K562 (cell line): ENCODE data around the gene UMAD1. TPM values are rescaled to one million over a fixed set of nuclear protein-coding genes. Genes with fewer than 3 reads are reported as not detected.

Experiments used
- ATAC-seq: fragments of 200-7000 bp; cut with Tn5 transposase; 3 replicates; pipeline ENCODE4 v1.9.1; 2020; ENCODE audit warnings: moderate library complexity
- BruUV-seq: library from RNA; stranded (reverse); fragments of 400-500 nt; replicated peaks from 2 replicates; lab custom pipeline; 2021; lab: Mats Ljungman, UMichigan
- CTCF ChIA-PET: fragments of 300-600 bp; formaldehyde crosslinking; extraction: SDS; loops from one replicate; lab custom pipeline; 2021; ENCODE audit warnings: low intra/inter-chr PET ratio; lab: Yijun Ruan, JAX
- POLR2A ChIA-PET: fragments of 300-600, 350-650 bp; sonication (Branson Sonifier 250); formaldehyde crosslinking; extraction: SDS; loops from one replicate; lab custom pipeline; 2021; ENCODE audit warnings: antibody characterized with exemption, inconsistent platforms; lab: Yijun Ruan, JAX
- DNase-seq, 4 experiments: peaks; one replicate each; pipeline versions ENCODE4 v3.0.0 to v3.0.0-alpha.2; 2011 to 2018; ENCODE audit warnings: low spot score in 3 of 4, mixed read lengths in 3 of 4; ENCODE audit errors: extremely low read depth in 1 of 4
- FAIRE-seq: peaks from 2 replicates; lab custom pipeline; 2011; peaks lifted over from hg19 to GRCh38; lab: Jason Lieb, UNC
- H2AFZ ChIP-seq: 2 replicates; pipeline ENCODE4 v1.6.0; 2011; ENCODE audit warnings: low read depth, low read length, control low read depth, inconsistent platforms
- H3K27ac ChIP-seq: fragments of 200-600 bp; 3 replicates; pipeline ENCODE4 v1.8.0; 2011; ENCODE audit warnings: low read depth, mild to moderate bottlenecking, control low read depth, inconsistent platforms, low read length, moderate library complexity, mixed read lengths; ENCODE audit errors: extremely low read depth
- H3K27me3 ChIP-seq, 2 experiments: fragments of 300-600 bp in 1 of 2; 2 replicates in 1 of 2; 3 replicates in 1 of 2; pipeline versions ENCODE4 v1.6.0 to v1.8.0; 2011; ENCODE audit warnings: inconsistent platforms in 2 of 2, low read length in 2 of 2, mild to moderate bottlenecking in 1 of 2, mixed read lengths in 1 of 2, moderate library complexity in 1 of 2; ENCODE audit not compliant: control insufficient read depth in 2 of 2, insufficient read depth in 2 of 2
- H3K36me3 ChIP-seq: fragments of 300-600 bp; 3 replicates; pipeline ENCODE4 v1.8.0; 2011; ENCODE audit warnings: mild to moderate bottlenecking, low read length, inconsistent platforms; ENCODE audit not compliant: control insufficient read depth, insufficient read depth
- H3K4me1 ChIP-seq, 2 experiments: fragments of 200-600 bp in 1 of 2; replicated peaks in 1 of 2; 2 replicates in 1 of 2; 3 replicates in 1 of 2; pipeline versions ENCODE4 v1.5.1 to v1.8.0; 2011; ENCODE audit warnings: inconsistent platforms in 2 of 2, low read length in 2 of 2, mild to moderate bottlenecking in 1 of 2, mixed read lengths in 1 of 2, moderate library complexity in 1 of 2; ENCODE audit not compliant: control insufficient read depth in 2 of 2, insufficient read depth in 2 of 2
- H3K4me2 ChIP-seq: 2 replicates; pipeline ENCODE4 v1.6.1; 2011; ENCODE audit warnings: low read length, control low read depth, inconsistent platforms, mixed read lengths; ENCODE audit not compliant: insufficient read depth
- H3K4me3 ChIP-seq: fragments of 200-600 bp; sonication (generic), shearing (Covaris generic); 2 replicates; pipeline ENCODE4 v1.5.1; 2016; ENCODE audit warnings: control low read depth, inconsistent platforms
- H3K79me2 ChIP-seq: fragments of 200-600 bp; 3 replicates; pipeline ENCODE4 v1.8.0; 2011; ENCODE audit warnings: low read length, inconsistent platforms; ENCODE audit not compliant: control insufficient read depth, insufficient read depth
- H3K9ac ChIP-seq, 2 experiments: 2 replicates each; pipeline versions ENCODE4 v1.6.0 to v1.6.1; 2011; ENCODE audit warnings: low read depth in 2 of 2, low read length in 2 of 2, control low read depth in 1 of 2, inconsistent platforms in 1 of 2, mild to moderate bottlenecking in 1 of 2, mixed read lengths in 1 of 2; ENCODE audit not compliant: insufficient read depth in 1 of 2
- H3K9me1 ChIP-seq: one replicate; pipeline ENCODE4 v1.6.0; 2011; ENCODE audit warnings: inconsistent platforms, mild to moderate bottlenecking, low read length, moderate library complexity; ENCODE audit not compliant: control insufficient read depth, insufficient read depth
- H3K9me3 ChIP-seq: replicated peaks from 2 replicates; pipeline ENCODE4 v1.5.1; 2011; ENCODE audit warnings: low read depth, low read length, inconsistent platforms; ENCODE audit not compliant: control insufficient read depth, insufficient read depth
- H4K20me1 ChIP-seq: replicated peaks from 2 replicates; pipeline ENCODE4 v1.6.1; 2011; ENCODE audit warnings: low read length, inconsistent platforms, mixed read lengths; ENCODE audit not compliant: control insufficient read depth, insufficient read depth
- CUX1 ChIP-seq: fragments of 200-800 bp; sonication (Bioruptor generic); IDR thresholded peaks from 2 replicates; pipeline ENCODE4 v1.6.1; 2016; ENCODE audit warnings: missing genetic modification characterization, missing compliant biosample characterization
- FOXO4 ChIP-seq: fragments of 450-650 bp; formaldehyde crosslinking; IDR thresholded peaks from 2 replicates; pipeline ENCODE4 v1.4.0; 2020; ENCODE audit warnings: mild to moderate bottlenecking, moderate library complexity
- GATA2 ChIP-seq: sonication (generic); formaldehyde crosslinking; IDR thresholded peaks from 2 replicates; pipeline ENCODE4 v1.4.0; 2020; ENCODE audit warnings: mild to moderate bottlenecking, missing genetic modification reagents
- RBM25 ChIP-seq: fragments of 200-400 bp; formaldehyde crosslinking; IDR thresholded peaks from 2 replicates; pipeline ENCODE4 v1.6.1; 2018; ENCODE audit warnings: low read length, low read depth, moderate library complexity; ENCODE audit not compliant: severe bottlenecking
- XRCC3 ChIP-seq: fragments of 450-650 bp; IDR thresholded peaks from 2 replicates; pipeline ENCODE4 v1.6.1; 2017; ENCODE audit warnings: mild to moderate bottlenecking, moderate library complexity
- WGBS: fragments of 100-300 bp; shearing (Covaris generic); methylation state at CpG from one replicate; pipeline ENCODE4 v1.1.6; 2016; ENCODE audit warnings: low coverage, mixed read lengths; ENCODE audit not compliant: insufficient coverage; ENCODE audit errors: missing lambda C conversion rate; 5-methylcytosine and 5-hydroxymethylcytosine counted together
- in situ Hi-C: fragments of 300-500 bp; cut with MboI; formaldehyde crosslinking; loops from 4 replicates; pipeline ENCODE4 v1.15.0; 2018; ENCODE audit warnings: inconsistent platforms, mixed read lengths
- intact Hi-C: fragments of 100-400 bp; cut with micrococcal nuclease; formaldehyde crosslinking; loops from 2 replicates; pipeline ENCODE4 v1.14.2; 2022
- polyA plus RNA-seq, 8 experiments: library from polyadenylated mRNA; depleted of rRNA in 4 of 8; stranded (reverse) in 5 of 8; unstranded in 3 of 8; fragments of >200 nt; fragmentation: Nextera tagmentation in 2 of 8; fragmentation: Illumina TruSeq in 1 of 8; extraction: Ambion mirVana in 2 of 8; extraction: Trizol in 1 of 8; gene quantifications; 2 replicates each; pipeline versions ENCODE4 v1.2.1 to v1.2.3, GENCODE V29; 2011 to 2014; ENCODE audit warnings: inconsistent platforms in 1 of 8, missing spikeins in 1 of 8
- total RNA-seq, 7 experiments: library from RNA; depleted of rRNA in 6 of 7; stranded (reverse); fragments of >200 nt in 6 of 7; fragmentation: Illumina TruSeq in 2 of 7; extraction: Trizol in 2 of 7; gene quantifications; 2 replicates each; pipeline versions ENCODE4 v1.2.1 to v1.2.3, GENCODE V29; 2011 to 2021; ENCODE audit warnings: low replicate concordance in 1 of 7
- TF ChIP-seq, protein P1 (sequence below): fragments of 250-450 bp; sonication (Bioruptor Pico); IDR thresholded peaks from 2 replicates; pipeline ENCODE4 v1.8.0; 2022; ENCODE audit warnings: inconsistent platforms, mild to moderate bottlenecking, moderate library complexity, borderline replicate concordance
- TF ChIP-seq, protein P2 (sequence below): sonication (generic); formaldehyde crosslinking; IDR thresholded peaks from 2 replicates; pipeline ENCODE4 v1.8.0; 2022; ENCODE audit warnings: mild to moderate bottlenecking, missing genetic modification reagents
- TF ChIP-seq, protein P3 (sequence below): fragments of 250-450 bp; sonication (Bioruptor Pico); IDR thresholded peaks from 2 replicates; pipeline ENCODE4 v1.4.0; 2020; ENCODE audit warnings: mild to moderate bottlenecking, moderate library complexity

Gene UMAD1
- total and polyA plus RNA-seq, 9 of the 15 experiments (the other 6 are each of a cell fraction or from before 2014, with no cell fraction given), result 9.0 to 26.7 (median 13.3) TPM

GRCh38 chr7:7628476-7628875, 12.1 kb upstream of the UMAD1 start:
- POLR2A ChIA-PET, result no interaction called here
- Histone ChIP-seq H3K4me1 (no peaks in the 10 kb centered on the region), H3K4me3 (no peak overlapping the region), H3K9me3 (no peaks in the 10 kb centered on the region; the same call in 1 of the 2 replicates), H3K9ac (no peak overlapping the region), H3K79me2 (no peaks in the 10 kb centered on the region), H3K36me3 (no peaks in the 10 kb centered on the region; the same call in 2 of the 3 replicates), H3K9me1 (no peaks in the 10 kb centered on the region), H3K27ac (no peak overlapping the region), H2AFZ (no peak overlapping the region), H4K20me1 (no peaks in the 10 kb centered on the region), H3K4me2 (no peak overlapping the region), H3K27me3 (no peaks in the 10 kb centered on the region)
- intact Hi-C loops (no loop called here), in situ Hi-C loops (no loop called here)
- DNase-seq (no peak), ATAC-seq (no peak), FAIRE-seq (no peak)
- BruUV-seq, result no TSS peak
- 23% methylated on average over 1 of the region's 1 CpG for WGBS
- CTCF ChIA-PET, result no interaction called here
- no peak for TF ChIP-seq XRCC3
- no peak for TF ChIP-seq CUX1 (CRISPR knock-in tag)
- TF ChIP-seq, protein P1, sequence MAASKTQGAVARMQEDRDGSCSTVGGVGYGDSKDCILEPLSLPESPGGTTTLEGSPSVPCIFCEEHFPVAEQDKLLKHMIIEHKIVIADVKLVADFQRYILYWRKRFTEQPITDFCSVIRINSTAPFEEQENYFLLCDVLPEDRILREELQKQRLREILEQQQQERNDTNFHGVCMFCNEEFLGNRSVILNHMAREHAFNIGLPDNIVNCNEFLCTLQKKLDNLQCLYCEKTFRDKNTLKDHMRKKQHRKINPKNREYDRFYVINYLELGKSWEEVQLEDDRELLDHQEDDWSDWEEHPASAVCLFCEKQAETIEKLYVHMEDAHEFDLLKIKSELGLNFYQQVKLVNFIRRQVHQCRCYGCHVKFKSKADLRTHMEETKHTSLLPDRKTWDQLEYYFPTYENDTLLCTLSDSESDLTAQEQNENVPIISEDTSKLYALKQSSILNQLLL (CRISPR knock-in tag), result no peak
- no peak for TF ChIP-seq RBM25
- TF ChIP-seq, protein P2, sequence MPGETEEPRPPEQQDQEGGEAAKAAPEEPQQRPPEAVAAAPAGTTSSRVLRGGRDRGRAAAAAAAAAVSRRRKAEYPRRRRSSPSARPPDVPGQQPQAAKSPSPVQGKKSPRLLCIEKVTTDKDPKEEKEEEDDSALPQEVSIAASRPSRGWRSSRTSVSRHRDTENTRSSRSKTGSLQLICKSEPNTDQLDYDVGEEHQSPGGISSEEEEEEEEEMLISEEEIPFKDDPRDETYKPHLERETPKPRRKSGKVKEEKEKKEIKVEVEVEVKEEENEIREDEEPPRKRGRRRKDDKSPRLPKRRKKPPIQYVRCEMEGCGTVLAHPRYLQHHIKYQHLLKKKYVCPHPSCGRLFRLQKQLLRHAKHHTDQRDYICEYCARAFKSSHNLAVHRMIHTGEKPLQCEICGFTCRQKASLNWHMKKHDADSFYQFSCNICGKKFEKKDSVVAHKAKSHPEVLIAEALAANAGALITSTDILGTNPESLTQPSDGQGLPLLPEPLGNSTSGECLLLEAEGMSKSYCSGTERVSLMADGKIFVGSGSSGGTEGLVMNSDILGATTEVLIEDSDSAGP, result no peak
- TF ChIP-seq FOXO4, result no peak
- TF ChIP-seq, protein P3, sequence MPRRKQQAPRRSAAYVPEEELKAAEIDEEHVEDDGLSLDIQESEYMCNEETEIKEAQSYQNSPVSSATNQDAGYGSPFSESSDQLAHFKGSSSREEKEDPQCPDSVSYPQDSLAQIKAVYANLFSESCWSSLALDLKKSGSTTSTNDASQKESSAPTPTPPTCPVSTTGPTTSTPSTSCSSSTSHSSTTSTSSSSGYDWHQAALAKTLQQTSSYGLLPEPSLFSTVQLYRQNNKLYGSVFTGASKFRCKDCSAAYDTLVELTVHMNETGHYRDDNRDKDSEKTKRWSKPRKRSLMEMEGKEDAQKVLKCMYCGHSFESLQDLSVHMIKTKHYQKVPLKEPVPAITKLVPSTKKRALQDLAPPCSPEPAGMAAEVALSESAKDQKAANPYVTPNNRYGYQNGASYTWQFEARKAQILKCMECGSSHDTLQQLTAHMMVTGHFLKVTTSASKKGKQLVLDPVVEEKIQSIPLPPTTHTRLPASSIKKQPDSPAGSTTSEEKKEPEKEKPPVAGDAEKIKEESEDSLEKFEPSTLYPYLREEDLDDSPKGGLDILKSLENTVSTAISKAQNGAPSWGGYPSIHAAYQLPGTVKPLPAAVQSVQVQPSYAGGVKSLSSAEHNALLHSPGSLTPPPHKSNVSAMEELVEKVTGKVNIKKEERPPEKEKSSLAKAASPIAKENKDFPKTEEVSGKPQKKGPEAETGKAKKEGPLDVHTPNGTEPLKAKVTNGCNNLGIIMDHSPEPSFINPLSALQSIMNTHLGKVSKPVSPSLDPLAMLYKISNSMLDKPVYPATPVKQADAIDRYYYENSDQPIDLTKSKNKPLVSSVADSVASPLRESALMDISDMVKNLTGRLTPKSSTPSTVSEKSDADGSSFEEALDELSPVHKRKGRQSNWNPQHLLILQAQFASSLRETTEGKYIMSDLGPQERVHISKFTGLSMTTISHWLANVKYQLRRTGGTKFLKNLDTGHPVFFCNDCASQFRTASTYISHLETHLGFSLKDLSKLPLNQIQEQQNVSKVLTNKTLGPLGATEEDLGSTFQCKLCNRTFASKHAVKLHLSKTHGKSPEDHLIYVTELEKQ (CRISPR knock-in tag), result no peak
- no peak for TF ChIP-seq GATA2 (CRISPR knock-in tag)
